ENCODE measurements around the gene CEP128.

The CEP128 gene

DNA sequence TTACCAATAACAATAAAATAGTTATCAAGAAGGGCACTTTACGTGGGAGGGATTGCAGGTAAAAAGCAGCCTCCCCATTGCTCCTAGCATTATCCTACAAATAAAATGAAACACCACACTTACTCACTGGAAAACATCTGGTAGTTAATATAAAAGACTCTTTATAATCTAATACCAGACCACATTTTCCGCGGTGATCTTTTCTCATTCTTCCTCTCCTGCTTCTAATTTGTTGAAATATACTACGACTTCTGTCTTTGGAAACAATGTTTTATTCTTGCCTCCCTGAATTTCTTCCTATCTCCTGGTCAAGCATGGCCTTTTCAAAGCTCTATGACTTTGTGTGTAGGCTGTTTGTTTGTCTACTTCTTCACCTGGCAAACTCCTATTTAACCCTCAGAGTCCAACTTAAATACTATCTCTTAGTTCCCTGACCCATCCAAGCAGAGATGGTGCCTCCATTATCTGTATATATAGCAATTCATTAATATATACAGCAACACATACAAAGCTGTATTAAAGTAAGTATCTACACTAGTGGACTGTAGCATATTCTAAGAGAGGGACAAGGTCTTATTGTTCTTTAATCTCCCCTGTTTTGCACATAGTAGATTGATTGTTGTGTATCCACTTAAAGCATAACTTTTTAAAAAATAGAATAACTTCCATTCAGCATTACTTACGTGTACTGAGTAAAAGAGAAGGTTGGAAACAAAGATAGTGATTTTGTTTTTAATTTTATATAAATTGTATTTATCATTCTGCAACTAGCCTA is 228.3 kb downstream of the CEP128 start:
- no peak overlapping the region for H3K4me3 ChIP-seq (ENCODE audit: control insufficient read depth, low read depth, low read length)
- DNase-seq (ENCODE audit: low read depth): no peak
- TF ChIP-seq, protein P1, sequence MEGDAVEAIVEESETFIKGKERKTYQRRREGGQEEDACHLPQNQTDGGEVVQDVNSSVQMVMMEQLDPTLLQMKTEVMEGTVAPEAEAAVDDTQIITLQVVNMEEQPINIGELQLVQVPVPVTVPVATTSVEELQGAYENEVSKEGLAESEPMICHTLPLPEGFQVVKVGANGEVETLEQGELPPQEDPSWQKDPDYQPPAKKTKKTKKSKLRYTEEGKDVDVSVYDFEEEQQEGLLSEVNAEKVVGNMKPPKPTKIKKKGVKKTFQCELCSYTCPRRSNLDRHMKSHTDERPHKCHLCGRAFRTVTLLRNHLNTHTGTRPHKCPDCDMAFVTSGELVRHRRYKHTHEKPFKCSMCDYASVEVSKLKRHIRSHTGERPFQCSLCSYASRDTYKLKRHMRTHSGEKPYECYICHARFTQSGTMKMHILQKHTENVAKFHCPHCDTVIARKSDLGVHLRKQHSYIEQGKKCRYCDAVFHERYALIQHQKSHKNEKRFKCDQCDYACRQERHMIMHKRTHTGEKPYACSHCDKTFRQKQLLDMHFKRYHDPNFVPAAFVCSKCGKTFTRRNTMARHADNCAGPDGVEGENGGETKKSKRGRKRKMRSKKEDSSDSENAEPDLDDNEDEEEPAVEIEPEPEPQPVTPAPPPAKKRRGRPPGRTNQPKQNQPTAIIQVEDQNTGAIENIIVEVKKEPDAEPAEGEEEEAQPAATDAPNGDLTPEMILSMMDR (IDR thresholded peaks at IDR 0.05; ENCODE audit: control insufficient read depth, insufficient read depth, low read depth, low read length, missing control alignments): no peak

DNA sequence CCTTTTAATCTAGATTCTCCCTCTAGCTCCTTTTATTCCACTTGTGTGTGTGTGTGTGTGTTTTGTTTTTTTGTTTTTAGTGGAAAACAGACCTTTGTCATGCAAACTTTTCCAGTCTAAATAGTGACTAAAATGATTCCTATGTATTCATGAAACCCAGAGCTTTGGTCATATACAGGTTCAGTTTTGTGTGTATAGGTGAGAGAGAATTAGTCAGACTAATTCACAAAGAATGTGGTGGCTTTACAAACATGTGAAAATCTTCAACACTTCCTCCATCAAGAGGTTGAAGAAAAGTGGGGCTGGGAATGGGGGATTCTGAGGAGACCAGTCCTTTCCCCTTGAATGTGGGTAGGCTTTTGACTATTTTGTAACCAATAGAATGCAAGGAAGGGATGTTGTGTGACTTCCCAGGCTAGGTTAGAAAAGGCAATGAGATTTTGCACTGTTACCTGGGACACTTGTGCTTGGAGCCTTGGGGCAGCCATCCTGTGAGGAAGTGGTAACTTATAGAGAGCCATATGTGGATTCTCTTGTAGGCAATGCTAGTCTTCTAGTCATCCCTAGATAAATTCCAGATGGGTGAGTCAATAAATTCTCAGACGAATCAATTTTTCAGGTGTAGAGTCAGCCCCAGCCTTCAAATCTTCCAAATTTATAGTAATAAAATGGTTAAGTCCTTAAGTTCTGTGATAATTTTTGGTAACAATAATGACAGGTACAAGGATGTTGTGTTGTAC is 236.1 kb downstream of the CEP128 start:
- TF ChIP-seq, protein P1 (IDR thresholded peaks at IDR 0.05; ENCODE audit: control insufficient read depth, insufficient read depth, low read depth, low read length, missing control alignments): no peak
- no peak overlapping the region for H3K4me3 ChIP-seq (ENCODE audit: control insufficient read depth, low read depth, low read length)
- DNase-seq (ENCODE audit: low read depth): no peak

DNA sequence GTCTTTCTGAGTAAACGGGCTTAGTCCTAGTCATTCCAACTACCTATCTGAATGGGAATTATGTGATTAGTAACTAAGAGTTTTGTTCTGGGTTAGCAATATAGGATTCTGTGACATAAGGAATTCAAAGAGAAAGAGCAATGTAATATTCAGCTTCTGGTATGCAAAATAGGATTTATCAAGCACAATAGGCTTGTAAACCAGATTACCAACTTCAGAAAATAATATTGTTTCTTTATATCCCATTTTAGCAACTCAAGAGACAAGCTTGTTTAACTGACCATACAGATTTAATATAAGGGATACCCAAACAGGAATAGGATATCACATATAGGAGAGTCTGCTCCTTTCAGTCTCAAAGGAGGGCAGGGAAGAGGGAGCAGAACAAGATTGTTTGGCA is 240.9 kb downstream of the CEP128 start:
- no peak for DNase-seq (ENCODE audit: low read depth)

DNA sequence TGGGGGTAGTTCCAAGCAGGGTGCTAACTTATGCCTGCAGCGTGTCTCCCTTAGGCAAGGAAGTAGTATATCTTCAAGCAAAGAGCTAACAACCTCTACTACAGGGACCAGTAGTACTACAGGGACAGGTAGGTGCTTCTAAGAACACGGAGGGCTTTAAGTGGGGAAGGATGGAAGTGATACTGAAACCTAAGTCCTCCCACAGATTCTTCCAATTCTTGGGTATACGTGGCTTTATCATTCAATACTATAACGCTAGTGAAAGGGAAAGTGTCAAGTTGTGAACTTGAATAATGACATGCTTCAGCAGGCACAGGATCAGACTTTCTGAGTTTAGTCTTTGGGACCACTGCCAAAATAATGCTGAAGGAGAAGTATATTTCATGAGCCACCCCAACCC is 241.7 kb downstream of the CEP128 start:
- TF ChIP-seq, protein P1 (IDR thresholded peaks at IDR 0.05; ENCODE audit: control insufficient read depth, insufficient read depth, low read depth, low read length, missing control alignments): no peak
- DNase-seq (ENCODE audit: low read depth): no peak
- no peak overlapping the region for H3K4me3 ChIP-seq (ENCODE audit: control insufficient read depth, low read depth, low read length)

More for the DNA sequence above, 240.9 kb downstream of the CEP128 start:
- no peak overlapping the region for H3K4me3 ChIP-seq (ENCODE audit: control insufficient read depth, low read depth, low read length)
- TF ChIP-seq, protein P1 (IDR thresholded peaks at IDR 0.05; ENCODE audit: control insufficient read depth, insufficient read depth, low read depth, low read length, missing control alignments): no peak

DNA sequence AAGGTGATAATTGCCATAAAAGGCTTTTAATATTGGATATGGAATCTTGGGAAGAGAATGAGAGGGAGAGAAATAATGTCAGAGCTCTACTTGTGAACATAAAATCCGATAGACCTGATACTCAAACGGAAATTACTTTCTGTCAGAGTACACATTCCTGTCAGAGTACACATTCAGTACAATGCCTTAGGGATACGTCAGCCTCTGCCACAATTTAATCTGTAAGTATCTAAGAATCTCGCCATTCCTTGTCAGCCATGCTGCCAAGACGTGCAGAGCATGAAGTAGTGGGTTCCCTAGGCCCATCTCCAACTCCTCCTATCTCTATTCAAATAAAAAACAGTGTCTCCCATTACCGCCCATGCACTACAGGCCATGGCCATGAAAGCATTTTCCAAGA is 242.6 kb downstream of the CEP128 start:
- TF ChIP-seq, protein P1 (IDR thresholded peaks at IDR 0.05; ENCODE audit: control insufficient read depth, insufficient read depth, low read depth, low read length, missing control alignments): no peak
- H3K4me3 ChIP-seq (ENCODE audit: control insufficient read depth, low read depth, low read length): no peak overlapping the region

DNA sequence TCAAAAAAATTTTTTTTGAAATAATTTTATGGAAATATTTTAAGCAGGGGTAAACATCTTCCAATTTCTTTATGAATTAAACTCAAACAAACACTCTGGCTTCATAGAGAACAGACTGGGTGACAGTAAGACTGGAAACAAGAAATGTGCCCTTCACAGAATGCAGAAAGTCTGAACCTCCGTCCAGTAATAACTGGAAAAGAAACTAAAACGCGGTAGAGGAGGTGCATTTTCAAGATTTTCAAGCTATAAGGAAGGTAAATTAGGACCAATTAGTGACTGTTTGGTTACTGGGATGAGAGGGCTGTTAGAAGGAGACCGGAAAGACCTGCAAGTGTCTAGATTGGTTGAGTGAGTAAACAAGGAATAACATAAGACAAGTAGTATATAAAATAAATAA is 245.7 kb downstream of the CEP128 start:
- no peak overlapping the region for H3K4me3 ChIP-seq (ENCODE audit: control insufficient read depth, low read depth, low read length)
- TF ChIP-seq, protein P1 (IDR thresholded peaks at IDR 0.05; ENCODE audit: control insufficient read depth, insufficient read depth, low read depth, low read length, missing control alignments): no peak
- no peak for DNase-seq (ENCODE audit: low read depth)

More for the DNA sequence above, 242.6 kb downstream of the CEP128 start:
- no peak for DNase-seq (ENCODE audit: low read depth)
